H9 (cell line): ENCODE measurements around the gene SDR9C7. TPM values are rescaled to one million over a fixed set of nuclear protein-coding genes. Genes with fewer than 3 reads are reported as not detected.
A peak's percentile ranks its signal among the peaks of the same experiment; 100 is the strongest.

Source experiments
- DNase-seq: peaks from one replicate; pipeline ENCODE4 v3.0.0-alpha.2; 2017
- H2AFZ ChIP-seq: one replicate; pipeline ENCODE4 v1.6.1; 2013; ENCODE audit warnings: mild to moderate bottlenecking, low read length, control low read depth, moderate library complexity
- H2AK5ac ChIP-seq: 2 replicates; pipeline ENCODE4 v1.6.1; 2013; ENCODE audit warnings: low read length, control low read depth, mixed read lengths; ENCODE audit not compliant: insufficient read length
- H2BK120ac ChIP-seq: one replicate; pipeline ENCODE4 v1.6.1; 2013; ENCODE audit warnings: low read depth, mild to moderate bottlenecking, low read length, control low read depth, inconsistent platforms; ENCODE audit not compliant: poor library complexity, severe bottlenecking
- H2BK12ac ChIP-seq: 2 replicates; pipeline ENCODE4 v1.6.1; 2013; ENCODE audit warnings: low read length, control low read depth, mixed read lengths, low read depth; ENCODE audit not compliant: insufficient read length
- H2BK15ac ChIP-seq: 2 replicates; pipeline ENCODE4 v1.6.1; 2013; ENCODE audit warnings: low read depth, low read length, control low read depth
- H2BK20ac ChIP-seq: one replicate; pipeline ENCODE4 v1.6.1; 2013; ENCODE audit warnings: low read depth, mild to moderate bottlenecking, low read length, control low read depth, inconsistent platforms; ENCODE audit not compliant: poor library complexity, severe bottlenecking
- H2BK5ac ChIP-seq: 2 replicates; pipeline ENCODE4 v1.6.1; 2013; ENCODE audit warnings: low read length, control low read depth, mixed read lengths; ENCODE audit not compliant: insufficient read length
- H3K14ac ChIP-seq: 2 replicates; pipeline ENCODE4 v1.6.1; 2013; ENCODE audit warnings: low read length, control low read depth; ENCODE audit not compliant: insufficient read depth
- H3K18ac ChIP-seq: 2 replicates; pipeline ENCODE4 v1.6.1; 2013; ENCODE audit warnings: low read depth, mild to moderate bottlenecking, mixed read lengths, low read length, control low read depth; ENCODE audit not compliant: insufficient read length
- H3K23ac ChIP-seq: 2 replicates; pipeline ENCODE4 v1.6.1; 2013; ENCODE audit warnings: low read length, control low read depth, mixed read lengths, low read depth; ENCODE audit not compliant: insufficient read length
- H3K23me2 ChIP-seq: 2 replicates; pipeline ENCODE4 v1.6.1; 2013; ENCODE audit warnings: low read depth, mild to moderate bottlenecking, mixed read lengths, low read length, control low read depth; ENCODE audit not compliant: insufficient read length, poor library complexity, severe bottlenecking
- H3K27ac ChIP-seq: 2 replicates; pipeline ENCODE4 v1.5.1; 2013; ENCODE audit warnings: low read length, control low read depth, mixed read lengths, low read depth; ENCODE audit not compliant: insufficient read length
- H3K27me3 ChIP-seq: 2 replicates; pipeline ENCODE4 v1.6.1; 2013; ENCODE audit warnings: low read length, control low read depth, inconsistent platforms; ENCODE audit not compliant: insufficient read depth
- H3K4ac ChIP-seq: 2 replicates; pipeline ENCODE4 v1.6.1; 2013; ENCODE audit warnings: low read depth, mild to moderate bottlenecking, control low read depth, inconsistent platforms, low read length, moderate library complexity
- H3K4me1 ChIP-seq: 2 replicates; pipeline ENCODE4 v1.6.1; 2013; ENCODE audit warnings: low read length, control low read depth, inconsistent platforms; ENCODE audit not compliant: insufficient read depth
- H3K4me2 ChIP-seq: 2 replicates; pipeline ENCODE4 v1.6.1; 2013; ENCODE audit warnings: low read length, control low read depth, mixed read lengths; ENCODE audit not compliant: insufficient read length, insufficient read depth
- H3K56ac ChIP-seq: 2 replicates; pipeline ENCODE4 v1.6.1; 2013; ENCODE audit warnings: low read depth, mild to moderate bottlenecking, mixed read lengths, low read length, control low read depth; ENCODE audit not compliant: insufficient read length
- H3K79me1 ChIP-seq: 2 replicates; pipeline ENCODE4 v1.6.1; 2013; ENCODE audit warnings: low read depth, mild to moderate bottlenecking, moderate library complexity, low read length, control low read depth, inconsistent platforms; ENCODE audit not compliant: insufficient read depth, poor library complexity, severe bottlenecking
- H3K79me2 ChIP-seq: 2 replicates; pipeline ENCODE4 v1.6.1; 2013; ENCODE audit warnings: low read length, control low read depth, inconsistent platforms; ENCODE audit not compliant: insufficient read depth
- H3K9ac ChIP-seq: 2 replicates; pipeline ENCODE4 v1.6.1; 2013; ENCODE audit warnings: low read length, control low read depth, mixed read lengths; ENCODE audit not compliant: insufficient read length; ENCODE audit errors: extremely low read depth
- H3K9me3 ChIP-seq: one replicate; pipeline ENCODE4 v1.6.1; 2013; ENCODE audit warnings: low read depth, low read length, inconsistent platforms; ENCODE audit not compliant: control insufficient read depth
- H3T11ph ChIP-seq: one replicate; pipeline ENCODE4 v1.6.1; 2013; ENCODE audit warnings: mild to moderate bottlenecking, low read length, control low read depth, inconsistent platforms
- H4K20me1 ChIP-seq: one replicate; pipeline ENCODE4 v1.6.1; 2013; ENCODE audit not compliant: control insufficient read depth, insufficient read length, insufficient read depth
- H4K5ac ChIP-seq: 2 replicates; pipeline ENCODE4 v1.6.1; 2013; ENCODE audit warnings: low read depth, mild to moderate bottlenecking, mixed read lengths, low read length, control low read depth; ENCODE audit not compliant: insufficient read length
- H4K8ac ChIP-seq: replicated peaks from 2 replicates; pipeline ENCODE4 v1.6.1; 2013; ENCODE audit warnings: low read length, control low read depth, mixed read lengths, low read depth; ENCODE audit not compliant: insufficient read length
- H4K91ac ChIP-seq: 2 replicates; pipeline ENCODE4 v1.6.1; 2013; ENCODE audit warnings: low read depth, mild to moderate bottlenecking, moderate library complexity, mixed read lengths, low read length, control low read depth; ENCODE audit not compliant: insufficient read length
- H3K27ac Mint-ChIP-seq, 3 experiments: 2 replicates in 2 of 3; 3 replicates in 1 of 3; pipeline ENCODE4 v1.8.0; 2020 to 2021; ENCODE audit warnings: mixed read lengths in 3 of 3, mild to moderate bottlenecking in 1 of 3, moderate library complexity in 1 of 3
- H3K27me3 Mint-ChIP-seq: 2 replicates; pipeline ENCODE4 v1.8.0; 2021; ENCODE audit warnings: low read depth, mild to moderate bottlenecking, moderate library complexity, mixed read lengths
- H3K36me3 Mint-ChIP-seq, 3 experiments: 2 replicates in 2 of 3; 3 replicates in 1 of 3; pipeline ENCODE4 v1.8.0; 2020 to 2021; ENCODE audit warnings: low read depth in 3 of 3, mixed read lengths in 3 of 3; ENCODE audit not compliant: insufficient read depth in 1 of 3
- H3K4me1 Mint-ChIP-seq, 2 experiments: 2 replicates each; pipeline ENCODE4 v1.8.0; 2020; ENCODE audit warnings: mixed read lengths in 2 of 2
- H3K4me3 Mint-ChIP-seq, 2 experiments: 2 replicates in 1 of 2; 3 replicates in 1 of 2; pipeline ENCODE4 v1.8.0; 2020 to 2021; ENCODE audit warnings: mild to moderate bottlenecking in 2 of 2, mixed read lengths in 2 of 2, moderate library complexity in 1 of 2
- H3K9me3 Mint-ChIP-seq, 2 experiments: 2 replicates in 1 of 2; 3 replicates in 1 of 2; pipeline ENCODE4 v1.8.0; 2020; ENCODE audit warnings: mild to moderate bottlenecking in 2 of 2, mixed read lengths in 2 of 2, moderate library complexity in 1 of 2
- WGBS: extraction: QIAGEN DNeasy Blood & Tissue Kit; methylation state at CpG from one replicate; pipeline ENCODE4 v1.1.7; 2013; ENCODE audit warnings: missing lambda C conversion rate, low lambda C conversion rate, mixed read lengths; ENCODE audit not compliant: insufficient read length; ENCODE audit errors: extremely low coverage; 5-methylcytosine and 5-hydroxymethylcytosine counted together
- total RNA-seq: library from RNA; stranded (reverse); gene quantifications from 2 replicates; pipeline ENCODE4 v1.2.1, GENCODE V29; 2021
- TF ChIP-seq, protein P1 (sequence below): fragments of 200-600 bp; sonication (generic); conservative IDR thresholded peaks from 3 replicates; pipeline ENCODE4 v1.8.0; 2021; ENCODE audit warnings: antibody characterized with exemption, mild to moderate bottlenecking

The SDR9C7 gene
- total RNA-seq, 1 experiment from 2014 or later: not detected

GRCh38 chr12:56935752-56936151 lies 1.5 kb upstream of the SDR9C7 start:
- Histone ChIP-seq H3K14ac (no peak overlapping the region), H3K23me2 (no peaks in the 10 kb centered on the region), H2BK20ac (no peak overlapping the region), H4K91ac (no peak overlapping the region), H3K9me3 (no peaks in the 10 kb centered on the region), H3K9ac (no peak overlapping the region), H2BK12ac (no peak overlapping the region), H3K79me1 (no peaks in the 10 kb centered on the region), H3K23ac (no peak overlapping the region), H3K4ac (no peak overlapping the region), H4K20me1 (no peaks in the 10 kb centered on the region), H3K27ac (no peak overlapping the region), H3K79me2 (no peaks in the 10 kb centered on the region), H3K18ac (no peak overlapping the region), H4K5ac (no peak overlapping the region), H2BK120ac (no peak overlapping the region), H3T11ph (no peak overlapping the region), H4K8ac (no peak overlapping the region), H2BK5ac (no peak overlapping the region), H3K56ac (no peak overlapping the region), H2AFZ (no peak overlapping the region), H3K4me2 (no peak overlapping the region), H2BK15ac (no peak overlapping the region), H3K4me1 (0 out of 2 replicates have a peak, but pooled peaks cover 6% of the 10 kb centered on the region), H3K27me3 (no peaks in the 10 kb centered on the region), H2AK5ac (no peak overlapping the region)
- Mint-ChIP-seq H3K4me1 (peaks cover 10 to 16% of the 10 kb centered on the region in 2 experiments), H3K9me3 (peaks cover 0 to 3% of the 10 kb centered on the region in 2 experiments; a peak in 2 of 5 replicates), H3K36me3 (no peaks in the 10 kb centered on the region), H3K27ac (no peak overlapping the region; a peak in 1 of 7 replicates), H3K4me3 (no peak overlapping the region), H3K27me3 (peaks cover 12% of the 10 kb centered on the region)
- TF ChIP-seq, protein P1, sequence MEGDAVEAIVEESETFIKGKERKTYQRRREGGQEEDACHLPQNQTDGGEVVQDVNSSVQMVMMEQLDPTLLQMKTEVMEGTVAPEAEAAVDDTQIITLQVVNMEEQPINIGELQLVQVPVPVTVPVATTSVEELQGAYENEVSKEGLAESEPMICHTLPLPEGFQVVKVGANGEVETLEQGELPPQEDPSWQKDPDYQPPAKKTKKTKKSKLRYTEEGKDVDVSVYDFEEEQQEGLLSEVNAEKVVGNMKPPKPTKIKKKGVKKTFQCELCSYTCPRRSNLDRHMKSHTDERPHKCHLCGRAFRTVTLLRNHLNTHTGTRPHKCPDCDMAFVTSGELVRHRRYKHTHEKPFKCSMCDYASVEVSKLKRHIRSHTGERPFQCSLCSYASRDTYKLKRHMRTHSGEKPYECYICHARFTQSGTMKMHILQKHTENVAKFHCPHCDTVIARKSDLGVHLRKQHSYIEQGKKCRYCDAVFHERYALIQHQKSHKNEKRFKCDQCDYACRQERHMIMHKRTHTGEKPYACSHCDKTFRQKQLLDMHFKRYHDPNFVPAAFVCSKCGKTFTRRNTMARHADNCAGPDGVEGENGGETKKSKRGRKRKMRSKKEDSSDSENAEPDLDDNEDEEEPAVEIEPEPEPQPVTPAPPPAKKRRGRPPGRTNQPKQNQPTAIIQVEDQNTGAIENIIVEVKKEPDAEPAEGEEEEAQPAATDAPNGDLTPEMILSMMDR: no peak
- DNase-seq: peak; percentile 19
- WGBS: no CpG with 5 or more reads among the region's 2 CpGs
